B cell (primary cell): ENCODE measurements around the gene SUCLG2.

Experiments
- EZH2 ChIP-seq: IDR thresholded peaks from 2 replicates; pipeline ENCODE4 v1.6.1; 2012; ENCODE audit warnings: borderline replicate concordance, low read depth, mild to moderate bottlenecking, moderate library complexity, low read length; ENCODE audit not compliant: insufficient read depth, poor library complexity, severe bottlenecking
- TF ChIP-seq, protein P1 (sequence below): fragments of 200-600 bp; IDR thresholded peaks from one replicate; pipeline ENCODE4 v1.8.0; 2022; ENCODE audit warnings: antibody characterized with exemption, mild to moderate bottlenecking

DNA sequence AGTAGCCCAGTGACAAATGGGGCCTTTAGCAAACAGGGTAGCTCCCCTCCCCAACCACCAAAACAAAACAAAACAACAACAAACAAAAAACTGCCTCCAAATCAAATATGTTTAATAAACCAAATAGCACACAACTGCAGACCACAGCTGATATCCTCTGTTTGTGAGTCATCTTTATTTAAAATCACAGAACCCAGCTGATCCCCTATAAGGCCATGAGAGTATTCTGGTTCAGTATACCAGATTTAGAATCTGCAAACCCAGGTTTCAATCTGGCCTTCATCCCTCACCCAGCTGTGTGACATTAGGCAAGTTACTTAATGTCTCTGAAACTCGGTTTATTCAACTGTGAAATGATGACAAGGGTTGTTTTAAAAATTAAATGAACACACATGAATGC is 124.5 kb downstream of the SUCLG2 start:
- TF ChIP-seq, protein P1, sequence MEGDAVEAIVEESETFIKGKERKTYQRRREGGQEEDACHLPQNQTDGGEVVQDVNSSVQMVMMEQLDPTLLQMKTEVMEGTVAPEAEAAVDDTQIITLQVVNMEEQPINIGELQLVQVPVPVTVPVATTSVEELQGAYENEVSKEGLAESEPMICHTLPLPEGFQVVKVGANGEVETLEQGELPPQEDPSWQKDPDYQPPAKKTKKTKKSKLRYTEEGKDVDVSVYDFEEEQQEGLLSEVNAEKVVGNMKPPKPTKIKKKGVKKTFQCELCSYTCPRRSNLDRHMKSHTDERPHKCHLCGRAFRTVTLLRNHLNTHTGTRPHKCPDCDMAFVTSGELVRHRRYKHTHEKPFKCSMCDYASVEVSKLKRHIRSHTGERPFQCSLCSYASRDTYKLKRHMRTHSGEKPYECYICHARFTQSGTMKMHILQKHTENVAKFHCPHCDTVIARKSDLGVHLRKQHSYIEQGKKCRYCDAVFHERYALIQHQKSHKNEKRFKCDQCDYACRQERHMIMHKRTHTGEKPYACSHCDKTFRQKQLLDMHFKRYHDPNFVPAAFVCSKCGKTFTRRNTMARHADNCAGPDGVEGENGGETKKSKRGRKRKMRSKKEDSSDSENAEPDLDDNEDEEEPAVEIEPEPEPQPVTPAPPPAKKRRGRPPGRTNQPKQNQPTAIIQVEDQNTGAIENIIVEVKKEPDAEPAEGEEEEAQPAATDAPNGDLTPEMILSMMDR, result no peak
- no peak for TF ChIP-seq EZH2
